DLD1 (cell line): ENCODE results near the gene MARCHF9.
"Not testable (repeated sequence)": the region's sequence is repeated elsewhere in the genome, so short reads cannot be mapped to it uniquely, and the experiment has no call there.

Experiments
- in situ Hi-C: cut with HindIII; loops from 2 replicates; pipeline ENCODE4 v1.10.0; 2017; ENCODE audit warnings: low sequenced_read_pairs

The MARCHF9 gene

GRCh38 chr12:57766464-57767304, 11.8 kb downstream of the MARCHF9 start, which contains the start of gene CYP27B1:
CYP27B1 (minus strand) TSS chr12:57767078; CDS start chr12:57767041, 37 bp downstream.
- in situ Hi-C loops, result no loop called here

DNA sequence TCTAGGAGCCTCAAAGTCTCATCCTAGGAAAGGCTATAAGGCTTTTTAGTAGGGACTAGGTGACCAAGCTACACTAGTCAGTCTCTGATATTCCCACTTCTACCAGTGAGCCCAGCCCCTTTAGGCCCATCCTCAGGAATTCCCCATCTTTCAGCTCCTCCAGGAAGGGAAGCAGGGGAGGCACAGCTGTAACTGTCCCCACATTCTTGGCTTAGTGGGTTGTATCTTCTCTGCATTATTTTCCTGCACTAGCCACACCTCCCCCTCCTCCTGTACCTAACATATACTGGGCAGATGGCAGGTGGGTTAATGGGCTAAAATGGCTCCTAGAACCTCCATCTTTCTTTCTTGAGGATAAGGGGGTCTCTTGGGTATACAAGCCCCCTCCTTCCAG, 12.4 kb downstream of the MARCHF9 start:
- in situ Hi-C loops, result no loop called here

- in situ Hi-C loops, result no loop called here
Measured at GRCh38 chr12:57767876-57768275, 13.0 kb downstream of the MARCHF9 start.

- in situ Hi-C loops, result no loop called here
Measured at GRCh38 chr12:57769594-57769993, 14.7 kb downstream of the MARCHF9 start.

GRCh38 chr12:57770734-57771133, 15.8 kb downstream of the MARCHF9 start:
- in situ Hi-C loops, result no loop called here

DNA sequence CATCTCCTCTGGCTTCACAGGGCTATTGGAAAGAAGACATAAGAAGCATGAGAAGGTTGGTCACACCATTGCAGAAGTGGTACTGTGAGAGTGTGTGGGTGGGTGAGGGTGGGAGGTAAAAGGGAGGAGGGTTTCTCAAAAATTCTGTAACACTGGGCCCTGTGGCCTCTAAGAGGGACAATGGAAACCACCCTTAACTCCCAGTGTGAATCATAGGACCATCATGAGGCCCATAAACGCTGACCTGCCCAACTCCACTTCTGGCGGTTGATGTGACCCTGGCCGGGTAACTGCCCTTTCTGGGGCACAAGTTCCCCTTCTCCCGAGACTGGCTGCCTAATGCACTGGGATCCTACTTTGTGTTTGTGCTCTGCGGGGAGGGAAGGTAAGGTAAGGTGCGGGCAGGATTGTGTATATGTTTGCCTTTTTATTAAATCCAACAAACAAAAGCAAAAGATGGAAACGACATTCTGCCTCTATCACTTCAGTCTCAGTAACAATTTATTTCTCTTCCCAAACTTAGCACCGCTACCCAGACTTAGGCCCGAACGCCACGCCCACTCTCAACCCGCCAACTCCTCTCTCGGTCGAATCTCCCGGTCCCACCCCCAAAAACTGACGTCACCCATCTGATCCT, 16.5 kb downstream of the MARCHF9 start:
- in situ Hi-C loops, result no loop called here

DNA sequence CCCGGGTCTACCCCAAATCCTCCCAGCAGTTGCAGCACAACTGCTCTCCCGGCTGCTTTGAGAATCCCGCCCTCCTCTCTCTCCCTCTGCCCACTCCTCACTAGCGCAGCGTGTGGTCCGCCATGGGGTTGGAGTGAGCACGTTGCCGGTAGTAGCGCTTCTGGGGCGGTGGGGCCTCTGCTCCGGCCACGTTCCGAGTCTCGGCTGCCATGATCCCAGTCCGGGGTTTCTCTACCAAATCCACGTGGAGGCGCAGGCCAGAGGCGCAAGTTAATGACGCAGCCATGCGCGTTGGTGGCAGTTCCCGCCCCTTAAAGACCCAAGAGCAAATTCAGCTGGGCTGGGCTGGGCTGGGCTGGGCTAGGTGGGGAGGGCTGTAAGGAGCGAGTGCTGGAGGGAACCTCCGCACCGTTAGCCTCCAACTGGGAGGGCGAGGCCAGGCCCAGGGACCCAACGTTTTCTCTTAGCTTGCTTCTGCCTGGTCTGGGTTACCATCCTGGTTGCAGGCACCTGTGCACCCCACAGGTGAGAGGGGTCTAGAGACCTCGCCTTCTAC, 17.0 kb downstream of the MARCHF9 start, which contains the start of gene METTL1:
Gene METTL1 (minus strand): TSS at position 233 of the 556 bp plus-strand sequence. CDS start 22 bp downstream, at position 211.
- in situ Hi-C loops, result no loop called here

DNA sequence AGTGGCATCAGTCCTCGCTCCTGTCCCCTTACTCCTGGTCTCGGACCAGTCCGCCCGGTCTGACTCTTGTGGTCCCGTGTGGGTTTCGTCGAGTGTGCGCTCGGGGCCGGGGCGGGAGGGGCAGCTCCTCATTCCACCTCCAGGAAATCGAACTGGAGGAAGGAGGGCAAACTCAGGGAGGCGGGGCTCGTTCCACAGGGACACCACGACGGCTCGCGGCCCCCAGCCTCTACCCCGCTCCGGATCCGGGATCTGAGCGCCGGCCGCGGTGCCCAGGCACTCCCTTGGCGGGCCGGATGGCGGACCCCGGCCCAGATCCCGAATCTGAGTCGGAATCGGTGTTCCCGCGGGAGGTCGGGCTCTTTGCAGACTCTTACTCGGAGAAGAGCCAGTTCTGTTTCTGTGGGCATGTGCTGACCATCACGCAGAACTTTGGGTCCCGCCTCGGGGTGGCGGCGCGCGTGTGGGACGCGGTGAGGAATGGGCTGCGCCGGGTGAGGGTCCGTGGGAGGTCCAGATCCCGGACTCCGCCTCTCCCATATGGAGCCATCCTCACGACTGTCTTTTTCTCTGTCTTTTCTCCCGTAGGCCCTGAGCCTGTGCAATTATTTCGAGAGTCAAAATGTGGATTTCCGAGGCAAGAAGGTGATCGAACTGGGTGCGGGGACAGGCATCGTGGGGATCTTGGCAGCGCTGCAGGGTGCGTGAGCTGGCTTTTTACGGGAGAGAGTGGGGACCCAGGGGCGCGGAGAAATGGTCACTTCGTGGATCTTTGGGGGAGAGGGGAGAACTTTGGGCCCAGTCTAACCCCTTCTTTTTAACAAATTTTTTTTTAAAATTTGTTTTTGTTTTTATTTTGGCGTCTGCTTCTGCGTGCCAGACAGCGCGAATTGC, 17.8 kb downstream of the MARCHF9 start, which contains the start of gene EEF1AKMT3:
Gene EEF1AKMT3 (plus strand): TSS at position 186 of the 894 bp plus-strand sequence. CDS start 111 bp downstream, at position 297.
- in situ Hi-C loops, result no loop called here

DNA sequence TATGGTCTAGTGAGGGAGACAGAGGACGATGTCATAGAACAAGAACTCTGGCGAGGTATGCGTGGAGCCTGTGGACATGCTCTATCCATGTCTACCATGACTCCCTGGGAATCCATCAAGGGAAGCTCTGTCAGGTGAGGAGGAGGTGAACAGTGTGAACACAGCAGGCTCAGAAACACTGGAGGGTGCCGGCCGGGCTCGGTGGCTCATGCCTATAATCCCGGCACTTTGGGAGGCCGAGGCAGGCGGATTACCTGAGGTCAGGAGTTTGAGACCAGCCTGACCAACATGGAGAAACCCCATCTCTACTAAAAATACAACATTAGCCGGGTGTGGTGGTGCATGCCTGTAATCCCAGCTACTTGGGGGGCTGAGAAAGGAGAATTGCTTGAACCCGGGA, 19.7 kb downstream of the MARCHF9 start:
- in situ Hi-C loops, result not testable (repeated sequence)

DNA sequence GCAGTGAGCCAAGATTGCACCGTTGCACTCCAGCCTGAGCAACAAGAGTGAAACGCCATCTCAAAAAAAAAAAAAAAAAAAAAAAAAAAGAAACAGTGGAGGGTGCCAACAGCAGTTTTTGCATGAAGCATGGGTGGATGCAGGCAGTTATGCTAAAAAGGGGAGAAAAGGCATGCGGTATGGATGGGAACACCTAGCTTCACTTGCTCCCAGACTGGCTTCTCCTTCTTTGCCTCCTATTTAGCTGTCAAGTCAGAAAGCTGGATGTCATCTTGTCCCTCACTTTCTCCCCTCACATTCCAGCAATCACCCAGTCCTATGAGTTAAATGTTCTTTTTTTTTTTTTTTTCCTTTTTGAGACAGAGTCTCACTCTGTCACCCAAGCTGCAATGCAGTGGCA, 20.1 kb downstream of the MARCHF9 start:
- in situ Hi-C loops, result no loop called here

DNA sequence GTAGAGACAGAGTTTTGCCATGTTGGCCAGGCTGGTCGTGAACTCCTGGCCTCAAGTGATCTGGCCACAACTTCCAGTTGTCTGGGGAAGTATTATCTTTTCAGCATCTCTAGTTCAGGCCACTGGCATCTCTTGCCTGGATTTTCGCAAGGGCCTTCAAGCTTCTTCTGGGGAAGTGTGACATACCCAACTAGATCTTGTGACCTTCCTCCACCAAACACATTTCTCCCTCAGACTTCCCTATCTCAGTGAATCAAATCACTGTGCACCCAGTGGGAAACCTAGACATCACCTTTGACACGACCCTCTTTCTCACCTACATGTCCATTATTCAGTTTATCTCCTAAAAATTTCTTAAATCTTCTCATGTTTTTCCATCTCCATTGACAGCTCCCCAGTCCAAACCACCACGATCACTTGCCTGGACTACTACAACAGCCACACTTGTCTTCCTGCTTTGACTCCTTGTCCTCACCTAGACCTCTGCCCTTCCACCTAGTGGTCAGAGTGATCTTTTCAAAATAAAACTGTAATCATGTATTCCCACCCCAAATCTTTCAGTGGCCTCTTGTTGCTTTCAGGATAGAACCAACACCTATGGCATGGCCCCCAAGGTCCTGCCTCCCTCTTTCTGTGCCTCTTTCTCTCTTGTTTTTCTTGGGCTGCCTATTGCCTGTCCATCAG, 20.8 kb downstream of the MARCHF9 start:
- in situ Hi-C loops, result no loop called here

GRCh38 chr12:57776247-57776587, 21.3 kb downstream of the MARCHF9 start:
- in situ Hi-C loops, result no loop called here

DNA sequence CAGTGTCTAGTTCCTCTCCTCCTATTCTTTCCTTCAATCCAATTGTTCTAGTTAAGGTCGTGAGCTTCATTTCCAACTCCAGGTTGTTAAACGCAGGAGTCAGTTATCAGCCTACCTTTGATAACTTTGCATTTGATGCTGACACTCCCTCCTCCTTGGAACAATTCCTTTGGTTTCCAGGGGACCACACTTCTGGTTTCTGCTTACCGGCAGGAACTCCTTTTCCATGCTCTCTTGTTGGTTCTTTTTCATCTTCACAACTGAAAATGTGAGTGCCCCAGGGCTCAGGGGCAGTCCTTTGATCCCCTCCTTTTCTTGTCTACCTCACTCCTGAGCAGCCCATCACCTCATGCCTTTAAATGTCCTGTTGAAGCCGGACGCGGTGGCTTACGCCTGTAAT, 22.5 kb downstream of the MARCHF9 start:
- in situ Hi-C loops, result no loop called here

DNA sequence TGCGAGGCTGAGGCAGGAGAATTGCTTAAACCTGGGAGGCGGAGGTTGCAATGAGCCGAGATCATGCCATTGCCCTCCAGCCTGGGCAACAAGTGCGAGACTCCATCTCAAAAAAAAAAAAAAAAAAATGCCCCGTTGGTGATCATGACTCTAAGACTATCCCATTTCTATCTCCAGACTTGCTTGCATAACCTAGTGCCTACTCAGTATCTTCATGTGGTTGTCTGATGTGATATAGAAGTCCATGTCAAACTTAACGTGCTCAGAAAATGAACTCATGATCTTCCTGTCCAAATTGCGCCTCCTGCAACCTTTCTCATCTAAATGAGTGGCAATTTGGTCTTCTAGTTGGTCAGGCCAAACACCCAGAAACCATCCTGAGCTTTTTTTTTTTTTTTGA, 23.0 kb downstream of the MARCHF9 start:
- in situ Hi-C loops, result no loop called here

GRCh38 chr12:57779736-57780135, 24.8 kb downstream of the MARCHF9 start:
- in situ Hi-C loops, result no loop called here

- in situ Hi-C loops, result no loop called here
Measured at GRCh38 chr12:57780284-57780897, 25.5 kb downstream of the MARCHF9 start.

GRCh38 chr12:57781244-57781643, 26.3 kb downstream of the MARCHF9 start:
- in situ Hi-C loops, result no loop called here

- in situ Hi-C loops, result no loop called here
Measured at GRCh38 chr12:57781801-57782200, 26.9 kb downstream of the MARCHF9 start.

GRCh38 chr12:57782243-57782607, 27.3 kb downstream of the MARCHF9 start:
- in situ Hi-C loops, result no loop called here
